Endodermal cell (in vitro differentiated cells): ENCODE measurements around the gene ZIM2. TPM values are rescaled to one million over a fixed set of nuclear protein-coding genes. Genes with fewer than 3 reads are reported as not detected.

Experiments used
- DNase-seq: peaks from one replicate; pipeline ENCODE4 v3.0.0-alpha.2; 2017
- H3K27ac ChIP-seq: 2 replicates; pipeline ENCODE4 v1.5.1; 2013; ENCODE audit warnings: mild to moderate bottlenecking, low read depth, low read length, moderate library complexity
- H3K27me3 ChIP-seq: 2 replicates; pipeline ENCODE4 v1.6.1; 2013; ENCODE audit warnings: mild to moderate bottlenecking, low read length, moderate library complexity; ENCODE audit not compliant: insufficient read depth, control insufficient read depth, poor library complexity, severe bottlenecking
- H3K36me3 ChIP-seq: 2 replicates; pipeline ENCODE4 v1.7.0; 2013; ENCODE audit warnings: mild to moderate bottlenecking, low read length, moderate library complexity; ENCODE audit not compliant: control insufficient read depth, insufficient read depth
- H3K4me1 ChIP-seq: one replicate; pipeline ENCODE4 v1.7.0; 2013; ENCODE audit warnings: low read length; ENCODE audit not compliant: control insufficient read depth, insufficient read depth
- H3K4me3 ChIP-seq: 2 replicates; pipeline ENCODE4 v1.5.1; 2013; ENCODE audit warnings: mild to moderate bottlenecking, low read length, moderate library complexity
- H3K9ac ChIP-seq: 2 replicates; pipeline ENCODE4 v1.6.1; 2013; ENCODE audit warnings: mild to moderate bottlenecking, low read length, moderate library complexity; ENCODE audit not compliant: poor library complexity, severe bottlenecking; ENCODE audit errors: extremely low read depth
- H3K9me3 ChIP-seq: 2 replicates; pipeline ENCODE4 v1.6.1; 2013; ENCODE audit warnings: mild to moderate bottlenecking, low read length, moderate library complexity; ENCODE audit not compliant: control insufficient read depth
- H3K27ac Mint-ChIP-seq: 2 replicates; pipeline ENCODE4 v1.8.0; 2020; ENCODE audit warnings: mixed read lengths
- H3K27me3 Mint-ChIP-seq: 2 replicates; pipeline ENCODE4 v1.8.0; 2021; ENCODE audit warnings: mild to moderate bottlenecking, mixed read lengths; ENCODE audit not compliant: insufficient read depth
- H3K36me3 Mint-ChIP-seq: 2 replicates; pipeline ENCODE4 v1.8.0; 2020; ENCODE audit warnings: low read depth, mixed read lengths
- H3K4me1 Mint-ChIP-seq: 2 replicates; pipeline ENCODE4 v1.8.0; 2020; ENCODE audit warnings: mixed read lengths
- H3K4me3 Mint-ChIP-seq: 2 replicates; pipeline ENCODE4 v1.8.0; 2020; ENCODE audit warnings: mild to moderate bottlenecking, moderate library complexity, mixed read lengths
- H3K9me3 Mint-ChIP-seq: 2 replicates; pipeline ENCODE4 v1.8.0; 2020; ENCODE audit warnings: mild to moderate bottlenecking, mixed read lengths
- WGBS, 2 experiments: methylation state at CpG; one replicate each; pipeline versions ENCODE4 v1.1.5 to v1.1.7; 2013; ENCODE audit warnings: missing lambda C conversion rate in 2 of 2, mixed read lengths in 1 of 2; ENCODE audit not compliant: insufficient coverage in 1 of 2, insufficient read length in 1 of 2; 5-methylcytosine and 5-hydroxymethylcytosine counted together
- total RNA-seq, 2 donors: library from RNA; stranded (reverse); fragmentation: NEBNext Ultra II Directional in 1 of 2; extraction: Animal tissue kit (Norgen Biotek cat#: 25700) in 1 of 2; gene quantifications; 2 replicates in 1 of 2; 3 replicates in 1 of 2; pipeline ENCODE4 v1.2.1, GENCODE V29; 2021
- TF ChIP-seq, protein P1 (sequence below): fragments of 200-600 bp; sonication (generic); conservative IDR thresholded peaks from 2 replicates; pipeline ENCODE4 v1.5.0; 2021; ENCODE audit warnings: antibody characterized with exemption, mild to moderate bottlenecking

ZIM2 gene
- total RNA-seq, 2 donors from 2014 or later = not detected

DNA sequence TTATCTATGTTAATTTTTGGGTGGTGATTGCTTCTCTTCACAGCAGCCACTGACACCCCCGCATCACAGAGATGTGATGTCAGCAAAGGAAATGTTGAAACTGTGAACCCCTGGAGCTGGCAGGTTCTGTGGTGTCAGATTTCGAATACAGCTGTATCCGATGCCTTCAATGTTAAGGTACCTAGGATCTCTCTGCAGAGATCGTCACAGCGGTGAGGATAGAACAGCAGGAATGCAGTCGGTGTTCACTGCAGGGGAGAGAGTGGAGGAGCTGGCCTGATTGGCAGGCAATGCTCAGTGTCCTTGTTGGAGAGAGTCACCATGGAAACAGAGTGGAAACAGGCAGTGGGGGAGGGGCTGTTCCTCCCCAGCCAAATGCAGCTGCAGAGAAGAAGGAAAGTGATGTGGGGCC is 89.4 kb downstream of the ZIM2 start:
- Histone ChIP-seq H3K9me3 (peaks cover 66% of the 10 kb centered on the region), H3K27ac (no peak overlapping the region), H3K9ac (no peak overlapping the region), H3K27me3 (no peaks in the 10 kb centered on the region), H3K4me1 (no peaks in the 10 kb centered on the region), H3K4me3 (no peak overlapping the region), H3K36me3 (no peaks in the 10 kb centered on the region)
- peaks cover 82% of the 10 kb centered on the region for H3K9me3 Mint-ChIP-seq
- no peaks in the 10 kb centered on the region for H3K27me3 Mint-ChIP-seq
- H3K27ac Mint-ChIP-seq = no peak overlapping the region
- peaks cover 2% of the 10 kb centered on the region for H3K36me3 Mint-ChIP-seq
- no peak overlapping the region for H3K4me3 Mint-ChIP-seq
- DNase-seq = no peak
- TF ChIP-seq, protein P1, sequence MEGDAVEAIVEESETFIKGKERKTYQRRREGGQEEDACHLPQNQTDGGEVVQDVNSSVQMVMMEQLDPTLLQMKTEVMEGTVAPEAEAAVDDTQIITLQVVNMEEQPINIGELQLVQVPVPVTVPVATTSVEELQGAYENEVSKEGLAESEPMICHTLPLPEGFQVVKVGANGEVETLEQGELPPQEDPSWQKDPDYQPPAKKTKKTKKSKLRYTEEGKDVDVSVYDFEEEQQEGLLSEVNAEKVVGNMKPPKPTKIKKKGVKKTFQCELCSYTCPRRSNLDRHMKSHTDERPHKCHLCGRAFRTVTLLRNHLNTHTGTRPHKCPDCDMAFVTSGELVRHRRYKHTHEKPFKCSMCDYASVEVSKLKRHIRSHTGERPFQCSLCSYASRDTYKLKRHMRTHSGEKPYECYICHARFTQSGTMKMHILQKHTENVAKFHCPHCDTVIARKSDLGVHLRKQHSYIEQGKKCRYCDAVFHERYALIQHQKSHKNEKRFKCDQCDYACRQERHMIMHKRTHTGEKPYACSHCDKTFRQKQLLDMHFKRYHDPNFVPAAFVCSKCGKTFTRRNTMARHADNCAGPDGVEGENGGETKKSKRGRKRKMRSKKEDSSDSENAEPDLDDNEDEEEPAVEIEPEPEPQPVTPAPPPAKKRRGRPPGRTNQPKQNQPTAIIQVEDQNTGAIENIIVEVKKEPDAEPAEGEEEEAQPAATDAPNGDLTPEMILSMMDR = no peak
- H3K4me1 Mint-ChIP-seq = no peaks in the 10 kb centered on the region
- WGBS, 2 experiments = 78 to 89% methylated on average over 6 of the region's 6 CpGs

DNA sequence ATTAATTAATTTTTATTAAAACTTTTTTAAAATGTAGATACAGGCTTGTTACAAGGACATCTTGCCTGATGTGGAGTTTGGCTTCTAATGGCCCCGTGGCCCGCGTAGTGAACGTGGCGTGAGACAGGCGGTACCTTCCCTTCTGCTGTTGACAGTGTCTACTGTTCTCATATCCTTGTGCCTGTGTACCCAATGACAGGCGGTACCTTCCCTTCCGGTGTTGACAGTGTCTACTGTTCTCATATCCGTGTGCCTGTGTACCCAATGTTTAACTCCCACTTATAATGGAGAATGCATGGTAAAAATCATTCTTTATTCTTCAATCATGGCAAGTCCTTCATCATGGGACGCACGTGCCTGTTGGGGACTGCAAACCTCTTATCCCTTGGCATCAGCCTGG is 89.9 kb downstream of the ZIM2 start:
- no peaks in the 10 kb centered on the region for H3K4me1 Mint-ChIP-seq
- 88 to 89% methylated on average over 4 to 11 of the region's 11 CpGs for WGBS, 2 experiments
- DNase-seq = no peak
- Histone ChIP-seq H3K36me3 (no peaks in the 10 kb centered on the region), H3K9me3 (peaks cover 63% of the 10 kb centered on the region), H3K4me3 (no peak overlapping the region), H3K4me1 (no peaks in the 10 kb centered on the region), H3K9ac (no peak overlapping the region), H3K27ac (no peak overlapping the region), H3K27me3 (no peaks in the 10 kb centered on the region)
- no peak overlapping the region for H3K27ac Mint-ChIP-seq
- H3K9me3 Mint-ChIP-seq = peaks cover 82% of the 10 kb centered on the region
- TF ChIP-seq, protein P1 = no peak
- H3K4me3 Mint-ChIP-seq = no peak overlapping the region
- H3K27me3 Mint-ChIP-seq = no peaks in the 10 kb centered on the region
- peaks cover 2% of the 10 kb centered on the region for H3K36me3 Mint-ChIP-seq

GRCh38 chr19:56748378-56748777 is 92.1 kb downstream of the ZIM2 start:
- H3K36me3 ChIP-seq = no peaks in the 10 kb centered on the region
- H3K36me3 Mint-ChIP-seq = peaks cover 2% of the 10 kb centered on the region
- H3K27me3 ChIP-seq = no peaks in the 10 kb centered on the region
- H3K9me3 ChIP-seq = peaks cover 62% of the 10 kb centered on the region
- H3K27ac Mint-ChIP-seq = no peak overlapping the region
- whole genome bisulfite sequencing, 2 experiments = 61 to 76% methylated on average over 3 to 5 of the region's 5 CpGs
- no peaks in the 10 kb centered on the region for H3K27me3 Mint-ChIP-seq
- TF ChIP-seq, protein P1 = peak; percentile 48
- no peak overlapping the region for H3K4me3 Mint-ChIP-seq
- peaks cover 76% of the 10 kb centered on the region for H3K9me3 Mint-ChIP-seq
- DNase-seq = no peak
- no peaks in the 10 kb centered on the region for H3K4me1 ChIP-seq
- H3K9ac ChIP-seq = no peak overlapping the region
- H3K27ac ChIP-seq = no peak overlapping the region
- no peaks in the 10 kb centered on the region for H3K4me1 Mint-ChIP-seq
- H3K4me3 ChIP-seq = no peak overlapping the region
